ENCODE measurements around the gene AK6.

DNA sequence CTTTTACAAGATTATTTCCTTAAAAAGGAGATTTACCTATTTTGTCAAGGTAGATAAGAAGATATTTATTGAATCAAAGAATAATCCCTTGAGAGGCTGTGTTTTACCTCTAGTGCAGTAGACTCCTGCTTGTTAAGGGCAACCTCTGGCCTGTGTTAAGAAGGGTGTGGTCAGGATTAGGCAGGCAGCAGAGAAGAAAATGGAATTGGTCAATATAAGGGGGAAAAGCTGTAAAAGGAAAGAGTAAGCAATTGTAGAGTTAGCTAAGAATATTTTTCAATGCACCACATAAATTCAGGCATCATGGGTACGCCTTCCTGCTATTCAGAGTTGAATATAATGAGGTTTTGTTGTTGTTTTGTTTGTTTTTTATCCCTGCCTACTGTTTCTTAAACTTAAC lies 43.0 kb downstream of the AK6 start:
- TF ChIP-seq FOXK2 (IDR thresholded peaks at IDR 0.05) (no peak), ARNT (IDR thresholded peaks at IDR 0.05) (no peak), ZNF384 (IDR thresholded peaks at IDR 0.05) (no peak), L3MBTL2 (conservative IDR thresholded peaks at IDR 0.05) (no peak), SP1 (IDR thresholded peaks at IDR 0.05) (no peak), TARDBP (IDR thresholded peaks at IDR 0.05) (no peak), HDGF (IDR thresholded peaks at IDR 0.05; ENCODE audit: borderline replicate concordance) (no peak), SUZ12 (IDR thresholded peaks at IDR 0.05) (no peak), FOXM1 (IDR thresholded peaks at IDR 0.05; ENCODE audit: borderline replicate concordance) (no peak)

All from HEK293T (cell line).